Retina (tissue), 1 donor: ENCODE data around the gene ACVR1C.

Experiments used
- DNase-seq: peaks from one replicate; pipeline ENCODE4 v3.0.0-alpha.2; 2016

ACVR1C gene

DNA sequence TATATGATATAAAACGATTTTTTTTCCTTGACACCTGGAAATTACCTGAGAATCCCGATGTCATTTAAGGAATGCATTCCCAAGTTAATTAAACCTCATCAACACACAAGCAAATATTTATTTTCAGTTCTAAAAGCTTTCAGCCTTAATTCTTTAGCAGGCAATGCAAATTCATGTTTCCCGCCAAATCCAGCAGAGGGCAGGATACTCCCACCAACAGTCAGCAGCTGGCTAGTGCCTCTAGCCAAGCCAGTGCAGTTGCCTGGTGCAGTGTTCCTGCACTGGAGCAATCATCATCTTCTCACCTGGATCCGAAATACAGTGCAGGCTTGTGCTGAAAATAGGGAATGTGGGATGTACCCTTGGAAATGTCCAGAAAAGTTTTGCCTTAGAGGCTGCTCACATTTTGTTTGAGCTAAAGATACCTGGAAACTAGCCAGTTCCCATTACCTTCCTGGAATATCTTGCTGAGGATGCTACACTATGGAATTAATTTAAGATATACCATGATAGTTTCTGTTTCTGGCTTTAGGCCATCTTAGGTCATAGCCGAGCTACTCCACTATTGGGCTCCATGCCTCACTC, 136.4 kb downstream of the ACVR1C start:
- DNase-seq, result peak; percentile 59

DNA sequence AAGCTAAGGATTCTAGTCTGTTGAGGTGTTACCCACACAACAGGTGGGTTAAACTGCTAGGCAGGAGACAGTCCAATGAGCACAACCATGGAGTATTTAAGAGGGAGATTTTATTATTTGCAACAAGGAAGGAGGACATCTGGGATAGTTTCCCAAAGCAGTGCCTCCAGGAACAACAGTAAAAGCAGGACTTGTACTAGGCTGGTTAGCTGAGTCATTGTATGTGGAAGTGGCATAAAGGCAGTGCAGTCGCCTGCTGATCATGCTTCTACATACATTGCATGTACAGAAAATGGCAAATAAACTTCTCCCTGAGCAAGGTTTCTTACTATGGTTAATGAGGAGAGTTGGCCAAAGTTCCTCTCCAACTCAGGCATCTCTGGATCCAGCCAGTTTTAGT, 138.7 kb downstream of the ACVR1C start:
- DNase-seq, result no peak

DNA sequence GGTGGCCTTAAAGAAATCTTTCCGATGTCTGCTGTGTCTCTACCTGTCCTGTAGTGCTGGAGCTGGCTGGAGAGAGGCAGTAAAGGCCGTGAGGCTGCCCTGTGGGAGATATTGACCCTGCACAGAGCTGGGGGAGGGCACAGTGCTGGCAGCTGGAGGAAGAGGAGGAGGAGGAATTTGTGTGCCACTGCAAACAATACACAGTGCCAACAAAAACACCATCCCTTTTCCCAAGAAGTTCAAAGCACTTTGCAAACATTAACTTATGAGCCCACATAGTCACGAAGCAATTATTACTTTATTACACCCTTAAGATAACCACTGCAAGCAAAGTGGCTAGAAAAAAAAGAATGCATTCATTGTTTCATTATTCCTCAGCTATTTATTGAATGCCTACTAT, 139.8 kb downstream of the ACVR1C start:
- DNase-seq, result peak; percentile 42

DNA sequence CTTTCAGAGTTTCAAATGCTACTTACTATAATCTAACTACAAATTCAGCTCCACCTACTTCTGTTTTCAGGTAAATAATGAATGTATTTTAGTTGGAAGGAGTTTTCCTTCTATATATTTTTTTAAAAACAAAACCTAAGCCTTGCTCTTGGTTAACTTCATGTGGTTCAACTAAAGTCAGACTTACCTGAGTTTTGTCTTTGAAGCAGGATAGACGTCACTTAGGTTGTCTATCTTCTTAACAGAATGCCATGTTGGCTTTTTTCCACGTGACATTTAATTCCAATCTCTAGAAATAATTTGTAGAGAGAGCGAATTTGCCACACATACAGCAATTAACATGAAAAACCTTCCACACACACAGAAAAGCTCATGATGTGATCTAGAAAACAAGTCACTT, 140.9 kb downstream of the ACVR1C start:
- DNase-seq, result no peak

DNA sequence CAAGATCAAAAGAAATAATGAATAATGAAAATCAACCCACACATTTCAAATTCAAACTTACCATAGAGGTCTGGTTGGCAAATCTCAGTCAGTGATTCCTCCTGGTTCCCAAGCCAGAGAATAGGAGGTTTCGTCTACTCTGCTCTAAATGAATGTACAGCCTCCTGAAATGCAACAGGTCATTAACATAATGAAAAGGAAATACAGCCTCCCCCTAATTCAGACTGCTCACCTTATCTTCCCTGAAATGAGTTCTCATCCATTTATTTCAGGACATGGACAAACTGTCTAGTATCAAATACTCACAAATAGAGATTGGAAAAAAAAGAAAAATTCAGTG, 141.4 kb downstream of the ACVR1C start:
- DNase-seq, result no peak

DNA sequence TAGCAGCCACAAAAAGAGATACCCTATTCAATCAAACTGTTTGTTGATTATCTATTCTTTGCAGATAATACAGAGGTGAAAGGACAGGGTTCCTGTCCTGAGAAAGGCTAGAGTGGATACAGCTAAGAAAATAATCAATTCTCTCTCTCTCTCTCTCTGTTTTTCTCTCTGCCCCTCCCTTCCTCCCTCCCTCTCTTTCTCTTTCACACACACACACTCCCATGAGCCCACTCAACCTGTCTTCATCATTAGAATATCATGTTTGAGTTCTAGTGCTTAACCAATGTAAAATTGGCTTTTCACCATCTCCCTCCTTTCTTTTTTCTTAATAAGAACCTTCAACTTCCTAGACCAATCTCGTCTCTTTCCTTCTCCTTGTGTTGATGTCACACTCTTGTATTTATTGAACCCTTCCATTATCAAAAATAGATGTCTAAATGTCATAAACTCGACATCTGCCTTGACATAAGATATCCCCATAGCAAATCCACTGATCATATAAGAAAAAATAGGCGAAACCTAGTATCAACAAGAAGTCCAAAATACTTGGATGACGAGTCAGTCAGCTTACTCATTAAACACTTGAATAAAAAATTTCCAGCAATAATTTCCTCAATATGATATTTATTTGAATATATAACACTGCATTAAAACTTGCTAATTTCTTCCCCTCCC, 141.9 kb downstream of the ACVR1C start:
- no peak for DNase-seq

DNA sequence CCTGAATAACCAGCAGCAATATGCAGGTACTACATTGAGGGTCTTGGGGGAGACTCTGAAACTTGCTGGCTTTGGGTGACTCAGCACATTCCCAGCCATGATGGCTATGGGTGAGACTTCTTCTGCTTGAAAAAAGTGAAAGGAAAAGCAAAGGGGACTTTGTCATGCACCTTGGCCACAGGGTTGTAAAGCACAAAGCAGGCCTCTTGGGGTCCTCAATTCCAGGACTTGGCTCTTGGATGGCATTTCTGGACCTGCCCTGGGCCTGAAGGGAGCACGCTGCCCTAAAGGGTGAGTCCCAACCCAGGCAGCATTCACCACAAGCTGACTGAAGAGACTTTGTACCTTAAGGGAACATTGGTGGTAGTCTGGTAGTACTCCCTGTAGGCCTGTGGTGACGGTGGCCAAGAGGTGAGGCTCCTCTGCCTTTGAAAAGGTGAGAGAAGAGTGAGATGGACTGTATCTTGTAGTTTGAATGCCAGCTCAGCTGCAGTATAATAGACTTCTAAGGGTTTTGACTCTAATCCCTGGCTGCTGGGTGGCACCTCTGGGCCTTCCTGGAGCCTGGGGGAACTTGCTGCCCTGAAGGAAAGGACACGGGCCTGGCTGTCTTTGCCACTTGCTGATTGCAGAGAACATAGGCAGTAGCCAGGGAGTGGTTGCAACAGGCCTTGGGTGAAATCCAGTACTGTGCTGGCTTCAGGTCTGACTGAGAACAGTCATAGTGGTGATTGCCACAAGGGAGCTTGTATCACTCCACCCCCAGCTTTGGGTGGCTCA, 148.3 kb downstream of the ACVR1C start:
- DNase-seq, result no peak

DNA sequence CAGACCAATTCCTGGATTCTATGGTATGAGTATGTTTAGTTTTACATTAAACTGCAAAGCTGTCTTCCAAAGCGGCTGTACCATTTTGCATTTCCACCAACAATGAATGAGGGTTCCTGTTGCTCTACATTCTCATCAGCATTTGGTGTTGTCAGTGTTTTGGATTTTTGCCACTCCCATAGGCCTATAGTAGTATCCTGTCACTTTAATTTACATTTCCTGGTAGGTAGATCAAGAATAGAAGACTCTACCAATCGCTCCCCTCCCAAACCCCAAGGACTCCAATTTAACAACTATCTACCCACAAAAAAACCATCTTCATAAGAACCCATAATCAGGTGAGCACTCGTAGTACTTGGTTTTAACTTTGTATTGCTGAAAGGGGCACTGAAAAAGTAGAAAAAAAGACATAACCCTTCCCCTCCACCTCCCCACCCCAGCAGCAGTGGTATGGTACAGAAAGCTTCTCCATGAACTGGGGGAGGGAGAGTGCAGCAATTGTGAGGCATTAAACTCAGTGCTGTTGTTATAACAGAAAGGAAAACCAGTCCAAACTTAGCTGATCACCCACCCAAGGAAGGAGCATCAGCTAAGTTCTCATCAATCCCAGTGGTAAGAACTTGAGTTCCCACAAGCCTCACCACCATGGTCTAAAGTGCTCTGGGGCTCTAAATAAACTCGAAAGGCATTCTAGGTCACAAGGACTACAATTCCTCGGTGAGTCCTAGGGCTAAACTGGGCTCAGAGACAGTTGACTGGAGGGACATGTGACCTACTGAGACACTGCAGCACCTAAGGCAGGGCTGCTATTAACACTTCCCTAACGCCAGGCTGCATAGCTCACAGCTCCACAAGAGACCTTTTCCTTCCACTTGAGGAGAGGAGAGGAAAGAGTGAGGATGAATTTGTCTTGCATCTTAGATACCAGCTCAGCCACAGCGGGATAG, 149.3 kb downstream of the ACVR1C start:
- DNase-seq, result no peak

DNA sequence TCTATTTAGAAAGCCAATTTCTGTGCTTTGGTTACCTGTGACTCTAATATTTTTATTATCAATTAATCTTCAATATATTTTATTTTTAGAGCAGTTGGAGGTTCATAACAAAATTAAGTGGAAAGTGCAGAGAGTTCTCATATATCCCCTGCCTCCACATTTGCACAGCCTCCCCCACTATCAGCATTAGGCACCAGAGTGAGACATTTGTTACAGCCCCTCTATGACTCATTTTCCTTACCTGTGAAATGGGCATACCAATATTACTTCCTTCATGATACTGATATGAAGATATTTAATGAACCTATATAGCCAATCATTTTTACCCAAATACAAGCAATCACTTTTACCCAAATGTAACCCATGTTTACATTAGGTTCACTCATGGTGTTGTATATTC, 150.7 kb downstream of the ACVR1C start:
- no peak for DNase-seq

DNA sequence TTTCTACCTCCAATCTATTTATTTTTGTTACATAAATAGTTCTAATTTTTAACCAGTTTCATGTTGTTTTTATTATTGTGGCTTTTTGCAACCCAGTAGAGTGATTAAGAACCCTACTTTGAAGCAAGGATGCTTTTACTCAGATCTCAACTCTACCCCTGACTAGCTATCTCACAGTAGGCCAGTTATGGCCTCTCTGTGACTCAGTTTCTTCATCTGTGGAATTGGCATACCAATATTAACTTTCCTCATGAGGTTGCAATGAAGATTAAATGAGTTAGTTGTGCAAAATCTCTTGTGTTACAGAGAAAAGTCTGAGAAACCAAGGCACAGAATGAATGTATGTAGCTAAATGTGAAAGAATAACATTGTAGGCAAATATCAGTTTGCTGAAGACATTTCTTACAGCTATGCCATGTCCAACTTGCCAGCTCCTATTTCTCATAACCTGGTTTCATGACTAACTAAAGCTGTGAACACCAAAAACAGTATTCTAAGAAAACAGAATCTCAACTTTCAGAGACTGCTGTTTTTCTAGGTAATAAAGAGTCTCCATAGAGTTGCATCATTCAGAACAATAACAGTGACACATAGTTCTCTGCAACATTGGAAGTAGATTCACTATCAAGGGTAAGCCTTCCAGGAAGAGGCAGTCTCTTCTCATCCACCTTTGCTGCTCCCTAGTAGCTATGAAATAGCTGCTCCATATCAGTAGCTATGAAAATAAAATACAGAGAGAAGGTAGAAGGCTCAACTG, 151.5 kb downstream of the ACVR1C start:
- DNase-seq, result no peak
